ENCODE results near the gene RAD51B. TPM values are rescaled to one million over a fixed set of nuclear protein-coding genes. Genes with fewer than 3 reads are reported as not detected.
"Not testable (repeated sequence)": the region's sequence is repeated elsewhere in the genome, so short reads cannot be mapped to it uniquely, and the experiment has no call there.

Gene RAD51B
- total RNA-seq, 2 donors from 2014 or later, result 9.3 to 12.1 TPM

GRCh38 chr14:68759937-68760336 lies 940.4 kb downstream of the RAD51B start:
- ATAC-seq (ENCODE audit: insufficient number of reproducible peaks, low FRiP score, low read depth) (no peak), DNase-seq (ENCODE audit: low spot score) (no peak)
- Histone ChIP-seq H3K36me3 (no peaks in the 10 kb centered on the region), H3K4me3 (no peak overlapping the region), H3K27ac (no peak overlapping the region), H3K4me1 (ENCODE audit: control insufficient read depth in 1 of 2, low read depth in 2 of 2) (peaks cover 19 to 31% of the 10 kb centered on the region in 2 donors), H3K27me3 (replicated peaks; ENCODE audit: insufficient read depth) (no peaks in the 10 kb centered on the region), H3K9me3 (no peaks in the 10 kb centered on the region)
- TF ChIP-seq, protein P1, sequence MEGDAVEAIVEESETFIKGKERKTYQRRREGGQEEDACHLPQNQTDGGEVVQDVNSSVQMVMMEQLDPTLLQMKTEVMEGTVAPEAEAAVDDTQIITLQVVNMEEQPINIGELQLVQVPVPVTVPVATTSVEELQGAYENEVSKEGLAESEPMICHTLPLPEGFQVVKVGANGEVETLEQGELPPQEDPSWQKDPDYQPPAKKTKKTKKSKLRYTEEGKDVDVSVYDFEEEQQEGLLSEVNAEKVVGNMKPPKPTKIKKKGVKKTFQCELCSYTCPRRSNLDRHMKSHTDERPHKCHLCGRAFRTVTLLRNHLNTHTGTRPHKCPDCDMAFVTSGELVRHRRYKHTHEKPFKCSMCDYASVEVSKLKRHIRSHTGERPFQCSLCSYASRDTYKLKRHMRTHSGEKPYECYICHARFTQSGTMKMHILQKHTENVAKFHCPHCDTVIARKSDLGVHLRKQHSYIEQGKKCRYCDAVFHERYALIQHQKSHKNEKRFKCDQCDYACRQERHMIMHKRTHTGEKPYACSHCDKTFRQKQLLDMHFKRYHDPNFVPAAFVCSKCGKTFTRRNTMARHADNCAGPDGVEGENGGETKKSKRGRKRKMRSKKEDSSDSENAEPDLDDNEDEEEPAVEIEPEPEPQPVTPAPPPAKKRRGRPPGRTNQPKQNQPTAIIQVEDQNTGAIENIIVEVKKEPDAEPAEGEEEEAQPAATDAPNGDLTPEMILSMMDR (IDR thresholded peaks at IDR 0.05), result no peak

DNA sequence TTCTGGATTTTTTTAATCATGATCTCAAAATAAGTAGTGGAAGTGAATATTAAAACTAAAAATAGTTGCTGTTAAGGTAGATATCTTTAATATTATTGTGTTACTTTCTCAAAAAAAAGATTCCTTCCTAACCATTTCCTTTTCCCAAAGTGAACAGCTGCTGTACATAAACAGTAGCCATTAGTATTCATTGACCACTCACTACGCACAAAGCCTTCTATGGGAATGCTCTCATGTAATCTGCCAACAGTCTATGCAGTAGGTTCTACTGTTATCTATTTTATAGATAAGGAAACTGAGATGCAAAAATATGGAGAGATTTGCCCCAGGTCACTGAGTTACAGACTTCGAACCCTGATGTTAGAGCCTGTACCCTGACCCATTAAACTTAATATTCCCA lies 941.2 kb downstream of the RAD51B start:
- ATAC-seq (ENCODE audit: insufficient number of reproducible peaks, low FRiP score, low read depth), result no peak
- no peak for DNase-seq (ENCODE audit: low spot score)
- peaks cover 19 to 31% of the 10 kb centered on the region in 2 donors for H3K4me1 ChIP-seq (ENCODE audit: control insufficient read depth in 1 of 2, low read depth in 2 of 2)
- TF ChIP-seq, protein P1 (IDR thresholded peaks at IDR 0.05), result no peak
- H3K27ac ChIP-seq, result no peak overlapping the region
- no peak overlapping the region for H3K4me3 ChIP-seq
- no peaks in the 10 kb centered on the region for H3K9me3 ChIP-seq
- no peaks in the 10 kb centered on the region for H3K27me3 ChIP-seq (replicated peaks; ENCODE audit: insufficient read depth)
- no peaks in the 10 kb centered on the region for H3K36me3 ChIP-seq

- Histone ChIP-seq H3K4me3 (no peak overlapping the region), H3K4me1 (ENCODE audit: control insufficient read depth in 1 of 2, low read depth in 2 of 2) (peaks cover 19 to 31% of the 10 kb centered on the region in 2 donors), H3K27me3 (replicated peaks; ENCODE audit: insufficient read depth) (no peaks in the 10 kb centered on the region), H3K27ac (no peak overlapping the region), H3K36me3 (no peaks in the 10 kb centered on the region), H3K9me3 (no peaks in the 10 kb centered on the region)
- no peak for DNase-seq (ENCODE audit: low spot score)
- TF ChIP-seq, protein P1 (IDR thresholded peaks at IDR 0.05), result no peak
- no peak for ATAC-seq (ENCODE audit: insufficient number of reproducible peaks, low FRiP score, low read depth)
Observed at GRCh38 chr14:68761391-68761790, 941.8 kb downstream of the RAD51B start.

GRCh38 chr14:68762953-68763764 lies 943.6 kb downstream of the RAD51B start:
- no peak for ATAC-seq (ENCODE audit: insufficient number of reproducible peaks, low FRiP score, low read depth)

GRCh38 chr14:68763843-68764242 lies 944.3 kb downstream of the RAD51B start:
- H3K4me3 ChIP-seq; H3K36me3 ChIP-seq; H3K27me3 ChIP-seq (replicated peaks; ENCODE audit: insufficient read depth); ATAC-seq (ENCODE audit: insufficient number of reproducible peaks, low FRiP score, low read depth); DNase-seq (ENCODE audit: low spot score); H3K9me3 ChIP-seq: not testable (repeated sequence)
- Histone ChIP-seq H3K27ac (peak overlapping the region in 1 of 2 donors; percentile 47), H3K4me1 (ENCODE audit: control insufficient read depth in 1 of 2, low read depth in 2 of 2) (peaks cover 12 to 21% of the 10 kb centered on the region in 2 donors)

More at GRCh38 chr14:68762953-68763764, 943.6 kb downstream of the RAD51B start:
- Histone ChIP-seq H3K27ac (peak overlapping the region; percentile 13 to 47), H3K9me3 (no peaks in the 10 kb centered on the region), H3K27me3 (replicated peaks; ENCODE audit: insufficient read depth) (no peaks in the 10 kb centered on the region), H3K36me3 (no peaks in the 10 kb centered on the region), H3K4me1 (ENCODE audit: control insufficient read depth in 1 of 2, low read depth in 2 of 2) (peaks cover 12 to 21% of the 10 kb centered on the region in 2 donors), H3K4me3 (no peak overlapping the region)
- no peak for DNase-seq (ENCODE audit: low spot score)
- TF ChIP-seq, protein P1 (IDR thresholded peaks at IDR 0.05), result no peak

All from thoracic aorta (tissue), 2 donors.